GM19025 (cell line): Measurements from ENCODE around the gene ACTR8.

Experiments
- ATAC-seq: cut with Tn5 transposase; IDR thresholded peaks from one replicate; pipeline ENCODE4 v1.9.1; 2021; ENCODE audit warnings: mild to moderate bottlenecking, low read depth, moderate library complexity; ENCODE audit not compliant: unreplicated experiment

Gene ACTR8

DNA sequence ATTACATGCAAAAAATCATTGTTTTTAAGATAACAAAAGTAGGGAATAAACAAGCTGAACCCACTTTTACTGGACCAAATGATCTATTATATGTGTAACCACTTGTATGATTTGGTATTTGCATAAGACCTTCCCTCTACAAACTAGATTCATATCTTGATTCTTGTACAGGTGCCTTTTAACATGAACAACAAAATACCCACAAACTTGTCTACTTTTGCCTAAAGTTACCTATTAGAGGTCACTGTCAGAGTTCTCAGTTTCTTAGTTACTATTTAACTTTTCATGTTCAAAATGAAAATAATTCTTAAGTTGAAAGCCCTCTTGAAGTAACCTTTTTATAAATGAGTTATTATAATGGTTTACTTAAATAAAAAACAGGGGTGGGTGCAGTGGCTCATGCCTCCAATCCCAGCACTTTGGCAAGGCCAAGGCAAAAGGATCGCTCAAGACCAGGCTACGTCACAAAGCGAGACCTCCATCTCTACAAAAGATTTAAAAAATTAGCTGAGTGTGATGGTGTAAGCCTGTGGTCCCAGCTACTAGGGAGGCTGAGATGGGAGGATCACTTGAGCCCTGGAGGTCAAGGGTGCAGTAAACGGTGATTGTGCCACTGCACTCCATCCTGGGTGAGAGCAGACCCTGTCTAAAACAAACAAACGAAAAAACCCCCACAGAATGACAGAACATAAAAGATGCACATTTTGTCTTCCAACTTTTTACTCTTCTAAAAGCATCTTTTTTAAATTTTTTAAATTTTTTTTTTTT, 16.0 kb downstream of the ACTR8 start:
- ATAC-seq: peak; percentile 65

DNA sequence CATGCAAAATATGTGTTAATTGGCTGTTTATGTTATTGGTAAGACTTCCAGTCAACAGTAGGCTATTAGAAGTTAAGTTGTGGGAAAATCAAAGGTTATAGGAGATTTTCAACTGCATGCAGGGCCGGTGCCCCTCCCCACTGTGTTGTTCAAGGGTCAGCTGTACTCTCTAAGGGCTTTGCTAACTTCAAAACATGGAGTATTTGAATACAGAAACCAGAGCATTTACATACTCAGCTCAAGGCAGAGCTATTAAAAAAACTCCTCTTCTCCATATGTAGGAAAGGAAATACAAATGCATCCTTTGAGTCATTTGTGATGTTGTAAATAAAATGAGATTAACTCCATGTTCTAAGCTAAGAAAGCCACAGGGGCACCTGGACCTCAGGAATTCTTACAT, 18.8 kb downstream of the ACTR8 start:
- ATAC-seq: no peak

DNA sequence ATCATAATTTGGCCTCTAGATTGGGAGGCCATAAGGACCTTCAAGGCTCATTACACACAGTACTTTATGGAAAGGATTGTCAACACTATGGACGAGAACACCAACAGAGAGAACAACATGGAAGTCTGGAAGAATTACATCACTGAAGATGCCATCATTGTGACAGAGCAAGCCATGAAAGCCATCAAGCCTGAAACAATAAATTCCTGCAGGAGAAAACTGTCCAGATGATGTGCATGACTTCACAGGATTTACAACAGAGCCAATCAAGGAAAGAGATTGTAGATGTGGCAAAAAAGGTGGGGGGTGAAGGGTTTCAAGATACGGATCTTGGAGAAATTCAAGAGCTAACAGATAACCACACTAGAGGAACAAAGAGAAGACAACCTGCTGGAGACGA, 19.7 kb downstream of the ACTR8 start:
- ATAC-seq: no peak

DNA sequence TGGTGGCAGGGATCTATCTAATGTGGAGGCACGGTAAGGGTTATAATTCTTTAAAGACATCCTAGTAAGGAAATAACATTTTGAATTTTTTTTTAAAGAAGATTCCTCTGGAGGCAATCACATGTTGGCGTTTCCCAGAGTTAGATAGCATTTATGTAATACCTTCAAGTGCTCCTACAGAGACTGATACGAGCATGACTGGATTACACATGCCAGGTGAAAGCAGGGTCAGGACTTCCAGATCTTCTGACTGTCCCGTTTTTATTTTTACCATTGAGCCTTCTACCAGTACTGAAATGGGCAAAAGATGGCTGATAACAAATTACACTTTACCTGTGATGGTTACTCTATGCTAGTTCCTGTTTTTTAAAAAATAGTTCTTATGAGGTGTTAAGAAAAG, 21.8 kb downstream of the ACTR8 start:
- ATAC-seq: no peak

DNA sequence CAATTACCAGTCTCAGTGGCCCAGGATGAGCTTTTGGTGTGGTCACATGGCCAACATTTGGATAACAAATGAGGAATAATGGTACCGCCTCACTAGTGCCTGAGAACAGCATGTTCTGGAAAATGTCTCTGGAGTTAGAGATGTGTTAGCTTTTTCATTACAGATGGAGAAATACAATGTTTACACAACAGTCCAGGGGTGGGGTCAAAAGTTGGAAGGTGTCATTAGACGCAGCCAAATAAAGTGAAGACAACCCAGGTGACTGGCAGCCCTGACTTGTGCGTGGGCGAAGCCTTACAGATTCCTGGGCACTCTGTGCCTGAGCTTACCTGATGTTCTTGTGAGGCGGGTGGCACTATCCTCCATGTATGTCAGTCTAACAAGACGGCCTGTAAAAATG, 22.8 kb downstream of the ACTR8 start:
- no peak for ATAC-seq

DNA sequence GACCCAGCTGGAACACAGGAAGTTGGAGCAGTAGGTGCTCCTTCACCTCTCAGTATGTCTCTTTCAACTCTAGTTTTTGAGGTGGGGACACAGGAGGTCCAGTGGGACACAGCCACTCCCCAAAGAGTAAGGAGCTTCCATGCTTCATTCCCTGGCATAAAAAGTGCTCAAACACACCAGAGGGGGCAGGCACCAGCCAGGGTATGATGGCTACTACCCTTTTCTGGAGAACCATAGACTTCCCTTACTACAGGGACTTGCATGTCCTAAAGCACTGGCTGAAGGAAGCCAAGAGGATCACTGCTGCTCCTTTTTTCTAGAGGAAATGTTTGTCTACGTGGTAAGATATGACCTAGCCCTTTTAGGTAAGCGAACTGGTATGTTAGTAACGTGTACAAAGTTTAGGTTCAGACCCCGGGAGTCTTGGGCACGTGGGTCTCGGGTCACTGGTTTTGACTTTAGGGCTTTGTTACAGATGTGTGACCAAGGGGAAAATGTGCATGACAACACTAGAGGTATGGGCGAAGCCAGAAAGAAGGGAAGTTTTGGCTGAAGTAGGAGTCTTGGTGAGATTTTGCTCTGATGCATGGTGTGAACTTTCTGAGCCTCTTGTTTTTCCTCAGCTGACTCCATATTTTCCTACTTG, 23.7 kb downstream of the ACTR8 start:
- ATAC-seq: no peak

DNA sequence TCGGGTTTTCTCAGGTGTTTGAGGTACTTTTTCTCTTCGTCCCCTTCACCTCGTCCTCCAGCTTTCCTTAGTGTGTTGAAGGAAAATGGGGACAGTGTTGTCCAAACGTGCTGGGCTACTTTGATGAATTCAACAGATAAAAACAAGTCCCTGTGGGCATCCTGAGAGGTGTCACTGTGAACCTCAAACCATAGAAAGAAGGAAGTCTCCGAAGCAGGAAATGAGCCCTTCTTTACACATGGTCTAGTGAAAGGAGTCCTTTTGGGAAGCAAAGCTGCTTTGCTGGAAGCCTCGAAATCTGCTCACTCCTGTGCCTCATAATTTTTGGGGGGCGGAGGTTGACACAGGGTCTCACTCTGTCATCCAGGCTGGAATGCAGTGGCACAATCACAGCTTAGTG, 25.0 kb downstream of the ACTR8 start:
- ATAC-seq: no peak

DNA sequence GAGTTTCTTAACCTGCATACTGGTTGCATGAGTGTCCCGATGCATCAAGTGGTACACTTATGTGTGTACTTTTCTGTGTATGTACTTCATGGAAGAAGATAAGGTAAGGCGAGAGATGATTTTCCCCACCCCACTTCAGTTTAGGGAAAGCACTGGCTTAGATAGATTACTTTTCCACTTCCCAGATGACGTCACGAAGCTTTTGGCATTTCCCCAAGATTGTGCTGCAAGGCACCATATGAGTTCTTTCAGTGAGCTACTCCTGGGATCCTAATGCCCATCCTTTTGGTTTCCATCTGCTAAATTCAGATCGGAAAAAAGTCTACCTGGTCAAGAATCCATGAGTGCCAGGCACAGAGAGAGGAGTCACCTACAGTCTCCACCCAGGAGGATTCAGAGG, 31.1 kb downstream of the ACTR8 start:
- no peak for ATAC-seq

DNA sequence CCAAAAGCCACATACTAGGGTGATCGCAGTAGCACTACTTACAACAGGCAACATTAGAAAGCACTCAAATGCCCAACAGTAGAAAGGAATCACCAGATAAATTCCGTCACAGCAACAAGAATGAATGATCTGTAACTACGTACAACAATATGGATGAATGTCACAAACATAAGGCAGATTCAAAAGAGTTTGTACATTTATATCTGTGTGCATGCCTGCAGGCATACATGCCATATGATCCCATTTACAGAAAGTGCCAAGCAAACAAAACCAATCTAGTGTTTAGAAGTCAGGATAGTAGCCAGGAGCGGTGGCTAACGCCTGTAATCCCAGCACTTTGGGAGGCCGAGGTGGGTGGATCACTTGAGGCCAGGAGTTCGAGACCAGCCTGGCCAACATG, 32.0 kb downstream of the ACTR8 start:
- ATAC-seq: no peak

DNA sequence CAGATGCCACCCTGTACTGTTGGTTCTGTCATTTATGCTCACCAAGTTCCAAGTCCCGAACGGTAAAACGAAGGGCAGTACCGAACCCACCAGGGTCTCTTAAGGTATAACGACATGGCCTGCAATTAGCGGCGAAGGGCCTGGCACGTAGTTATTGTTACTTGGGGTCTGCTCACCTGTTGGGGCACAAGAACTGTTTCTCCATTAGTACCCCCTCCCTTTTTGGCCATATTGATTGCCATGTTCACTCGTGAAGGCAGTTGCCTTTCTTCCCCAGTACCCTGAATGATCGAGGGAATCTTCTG, 35.1 kb downstream of the ACTR8 start:
- no peak for ATAC-seq

DNA sequence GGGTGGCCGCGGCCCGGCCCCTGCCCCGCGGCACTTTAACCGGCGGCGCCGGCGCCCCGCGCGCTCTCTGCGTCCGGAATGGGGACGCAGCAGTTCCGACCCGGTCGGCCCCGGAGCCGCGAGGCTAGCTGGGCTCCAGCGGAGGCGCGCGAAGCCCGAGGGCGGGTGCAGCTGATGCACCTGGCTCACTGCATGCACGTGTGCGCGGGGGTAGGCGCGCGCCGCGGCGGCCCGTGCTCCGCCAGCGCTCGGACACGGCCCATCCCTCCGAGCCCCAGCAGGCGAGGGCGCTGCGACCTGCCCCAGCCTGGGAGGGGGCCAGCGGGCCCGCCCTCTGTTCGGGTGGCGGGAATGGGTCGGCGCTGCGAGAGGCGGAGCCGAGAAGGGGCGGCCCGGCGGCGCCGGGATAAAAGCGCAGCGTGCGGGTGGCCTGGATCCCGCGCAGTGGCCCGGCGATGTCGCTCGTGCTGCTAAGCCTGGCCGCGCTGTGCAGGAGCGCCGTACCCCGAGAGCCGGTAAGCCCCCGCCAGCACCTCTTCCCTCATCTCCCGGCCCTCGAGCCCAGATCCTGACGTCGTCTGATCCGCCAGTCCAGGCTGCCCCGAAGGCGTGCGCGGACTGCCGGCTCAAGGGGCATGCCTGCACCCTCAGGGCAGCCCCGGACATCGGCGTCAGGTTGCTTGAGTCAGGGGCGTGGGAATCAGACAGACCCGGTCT, 35.7 kb downstream of the ACTR8 start, which contains the start of the genes CHDH and IL17RB:
TSS of gene CHDH (minus strand) at position 286 of the 717 bp plus-strand sequence. CDS start 22,411 bp downstream, outside the sequence.
TSS of gene IL17RB (plus strand) at position 435 of the 717 bp plus-strand sequence. CDS start at position 456, 21 bp downstream.
- ATAC-seq: peak; percentile 44

DNA sequence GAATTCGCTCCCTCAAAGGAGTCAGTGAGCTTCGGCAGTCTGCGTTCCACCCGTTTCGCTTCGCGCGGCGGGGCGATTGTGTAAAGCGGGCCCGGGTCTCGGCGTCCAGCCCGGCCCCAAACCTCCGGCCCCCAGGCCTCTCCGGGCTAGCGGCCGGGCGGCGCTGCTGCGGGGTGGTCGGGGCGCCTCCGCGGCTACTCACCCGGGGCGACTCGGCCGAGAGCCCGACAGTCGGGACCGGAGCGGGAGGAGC, 36.1 kb downstream of the ACTR8 start:
- no peak for ATAC-seq

DNA sequence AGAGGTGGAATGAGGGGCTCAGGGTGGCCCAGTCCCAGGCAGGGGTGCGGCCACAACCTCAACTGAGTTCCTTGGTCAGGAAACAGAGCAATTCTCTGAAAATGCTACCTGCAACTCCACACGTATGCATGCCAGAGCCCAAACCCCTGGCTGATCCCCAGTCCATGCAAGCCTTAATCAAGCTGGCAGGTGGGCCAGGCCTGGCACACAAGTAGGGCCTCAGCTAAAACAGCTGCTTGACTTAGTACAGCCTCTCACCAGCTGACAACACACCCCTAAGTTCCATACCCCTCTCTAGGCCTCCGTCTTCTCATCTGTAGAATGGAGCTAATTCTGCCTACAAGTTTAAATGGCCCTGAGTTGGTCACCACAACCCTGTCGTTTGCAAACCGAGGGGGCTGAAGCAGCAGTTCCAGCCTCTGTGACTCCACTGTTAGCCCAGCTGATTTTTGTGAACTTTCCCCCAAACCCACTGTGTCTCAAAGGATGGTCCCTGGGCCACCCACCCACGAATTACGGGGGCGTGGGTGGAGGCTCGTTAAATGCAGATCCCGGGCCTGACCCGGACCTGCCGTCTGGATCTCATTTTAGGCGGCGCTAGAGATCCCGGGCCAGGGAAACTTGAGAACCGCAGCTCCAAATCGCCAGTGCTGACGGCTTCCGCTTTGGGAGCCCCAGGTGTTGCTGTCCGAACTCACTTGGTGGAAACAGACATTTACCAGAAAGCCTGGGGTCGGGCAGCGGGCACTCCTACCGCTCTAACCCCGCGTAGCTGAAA, 36.7 kb downstream of the ACTR8 start:
- ATAC-seq: peak; percentile 4

DNA sequence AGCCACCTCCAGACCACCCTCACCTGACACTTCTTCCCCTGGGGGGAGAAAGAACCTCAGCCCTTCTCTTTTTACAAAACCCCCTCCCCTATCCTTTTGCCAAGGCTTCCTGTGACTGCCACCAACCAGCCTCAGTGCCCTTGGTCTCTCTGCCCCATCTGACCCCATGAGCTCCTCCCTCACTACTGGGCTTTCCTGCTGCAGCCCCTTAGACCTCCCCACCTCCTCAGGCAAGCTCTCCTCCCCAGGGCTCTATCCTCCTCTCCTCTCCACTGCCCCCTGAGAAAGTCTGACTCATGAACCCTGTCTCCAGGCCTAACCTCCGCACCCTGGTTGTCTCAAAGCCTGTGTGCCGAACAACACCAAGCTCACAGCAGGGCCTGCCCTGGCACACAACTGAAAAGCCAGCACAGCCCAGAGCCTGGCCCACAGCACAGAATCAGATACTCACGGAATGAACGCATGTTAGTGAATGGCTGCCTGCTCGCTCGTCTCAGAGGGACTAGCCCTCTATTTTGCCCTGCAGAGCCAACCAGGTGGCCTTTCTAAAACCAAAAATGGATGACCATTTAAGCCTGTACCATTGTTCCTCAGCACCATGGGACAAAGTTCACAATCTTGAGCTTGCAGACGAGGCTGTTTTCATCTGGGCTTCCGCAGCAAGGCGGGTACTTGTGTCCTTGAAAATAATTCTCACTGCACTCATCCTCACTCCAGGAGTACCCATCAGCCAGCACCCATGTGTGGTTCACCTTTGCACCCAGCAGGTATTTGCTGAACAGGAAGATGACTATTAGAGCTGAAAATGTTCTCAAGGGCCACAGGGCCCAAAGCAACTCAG, 37.5 kb downstream of the ACTR8 start:
- no peak for ATAC-seq

DNA sequence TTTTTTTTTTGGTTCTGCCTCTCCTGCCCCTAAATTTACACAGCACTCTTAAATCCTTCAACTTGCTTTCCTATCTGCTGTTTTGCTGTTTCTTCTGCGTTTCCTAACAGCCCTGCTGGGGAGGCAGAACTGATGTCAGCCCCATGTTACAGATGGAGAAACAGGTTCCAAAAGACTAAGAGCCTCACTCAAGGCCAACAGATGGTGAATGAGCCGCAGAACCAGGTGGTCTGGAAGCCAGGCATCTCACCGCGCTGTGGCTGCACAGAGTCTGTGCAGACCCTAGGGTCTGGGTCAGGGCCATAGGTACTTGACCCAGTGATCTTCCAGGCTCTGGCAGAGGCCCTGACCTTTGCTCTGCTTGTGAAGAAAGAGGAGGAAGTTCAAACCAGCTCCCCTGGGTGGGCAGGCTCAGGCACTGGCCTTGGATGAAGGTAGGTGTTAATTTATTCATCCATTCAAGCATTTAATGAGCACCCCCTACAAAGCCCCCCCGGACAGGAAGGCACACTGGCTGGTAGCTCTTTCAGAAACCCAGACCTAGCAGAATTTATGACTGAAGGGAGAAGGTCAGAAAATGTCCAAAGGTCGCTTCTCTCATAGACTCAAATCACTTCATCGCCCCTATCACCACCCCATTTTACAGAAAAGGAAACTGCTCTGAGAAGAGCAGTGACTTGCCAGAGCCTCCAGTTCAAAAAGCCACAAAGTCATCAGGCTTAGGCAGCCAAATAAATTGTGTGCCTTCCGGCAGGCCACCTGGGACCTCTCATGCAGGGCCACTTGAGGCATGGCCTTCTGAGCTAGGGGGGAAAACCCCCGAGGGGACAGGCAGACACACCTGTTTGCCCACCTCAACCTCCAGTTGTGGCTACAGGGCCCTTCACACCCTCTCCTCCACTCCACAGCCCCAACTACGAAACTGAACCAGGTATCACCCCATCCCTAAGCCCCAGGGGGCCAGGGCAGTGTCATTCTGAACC, 38.5 kb downstream of the ACTR8 start:
- ATAC-seq: peak; percentile 50

DNA sequence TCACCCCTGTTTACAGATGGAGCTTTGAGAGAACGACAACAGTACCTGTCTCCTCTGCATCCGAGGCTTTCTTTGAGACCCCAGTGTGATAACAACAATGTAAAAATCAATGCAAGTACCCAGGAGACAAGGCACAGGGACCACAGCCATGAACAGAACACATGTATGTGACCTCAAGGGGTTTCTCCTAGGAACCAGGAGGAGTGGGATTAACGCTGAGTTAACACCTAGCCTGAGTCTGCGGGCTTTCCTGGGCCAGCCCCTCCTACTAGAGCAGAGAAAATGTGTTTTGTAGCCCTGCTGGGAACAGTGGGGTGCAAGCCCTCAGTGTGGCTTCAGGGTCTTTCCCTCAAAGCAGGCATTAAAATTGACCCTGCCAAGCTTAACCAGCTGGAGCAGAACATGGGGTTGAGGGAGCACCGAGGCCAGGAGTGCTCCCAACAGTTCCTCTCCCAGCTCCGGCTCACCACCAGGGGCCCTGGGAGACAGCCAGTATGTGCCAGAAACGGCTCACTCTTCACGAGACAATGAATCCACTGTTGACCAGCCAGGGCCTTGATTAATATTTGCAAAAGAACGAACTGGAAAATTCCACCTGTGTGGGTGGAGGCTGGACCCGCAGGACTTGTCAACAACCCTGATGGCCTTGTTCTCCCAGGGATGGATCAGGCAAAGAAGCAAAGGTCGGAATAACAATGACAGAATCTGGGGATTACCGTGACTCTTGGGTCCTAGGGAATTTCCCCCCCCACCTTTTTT, 39.3 kb downstream of the ACTR8 start:
- ATAC-seq: no peak

DNA sequence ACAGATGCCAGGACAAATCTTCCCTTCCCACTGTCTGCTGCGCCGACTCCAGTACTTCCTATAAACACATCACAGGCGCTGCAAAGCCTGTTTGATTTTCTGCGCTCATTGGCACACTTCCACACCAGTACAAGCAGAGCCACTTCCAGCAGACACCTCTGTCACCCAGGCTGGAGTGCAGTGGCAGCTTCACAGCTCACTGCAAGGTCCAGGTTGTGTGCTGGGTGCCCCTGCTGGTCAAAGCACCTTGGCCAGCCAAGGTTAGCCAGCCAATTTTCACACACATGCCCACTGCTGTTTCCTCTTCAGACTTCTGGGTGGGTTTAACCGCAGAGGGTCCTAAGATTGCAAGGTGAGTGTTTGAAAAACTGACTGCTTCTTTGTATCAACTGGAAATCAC, 40.7 kb downstream of the ACTR8 start:
- ATAC-seq: no peak

DNA sequence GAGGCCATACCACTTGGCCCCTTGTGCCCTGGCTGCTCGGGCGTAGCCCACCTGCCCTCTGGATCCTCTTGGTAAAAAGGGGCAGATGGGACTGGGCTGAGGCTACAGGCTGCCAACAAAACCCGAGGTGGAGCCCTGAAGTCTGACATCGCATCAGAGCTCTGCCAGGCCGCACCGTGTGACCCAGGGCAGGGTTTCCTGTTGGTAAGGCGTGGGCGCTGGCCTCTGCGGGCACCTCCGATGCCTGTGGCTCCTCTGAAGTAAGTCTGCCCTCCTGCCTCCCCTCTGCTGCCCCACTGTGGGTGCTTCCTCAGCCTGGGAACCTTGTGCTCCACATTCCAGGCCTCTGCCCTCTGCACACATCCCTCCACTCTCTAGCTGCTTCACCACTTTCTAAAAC, 44.6 kb downstream of the ACTR8 start:
- no peak for ATAC-seq
